ENCODE data around the gene NAALADL1.
A peak's percentile ranks its signal among the peaks of the same experiment; 100 is the strongest.

Gene NAALADL1

DNA sequence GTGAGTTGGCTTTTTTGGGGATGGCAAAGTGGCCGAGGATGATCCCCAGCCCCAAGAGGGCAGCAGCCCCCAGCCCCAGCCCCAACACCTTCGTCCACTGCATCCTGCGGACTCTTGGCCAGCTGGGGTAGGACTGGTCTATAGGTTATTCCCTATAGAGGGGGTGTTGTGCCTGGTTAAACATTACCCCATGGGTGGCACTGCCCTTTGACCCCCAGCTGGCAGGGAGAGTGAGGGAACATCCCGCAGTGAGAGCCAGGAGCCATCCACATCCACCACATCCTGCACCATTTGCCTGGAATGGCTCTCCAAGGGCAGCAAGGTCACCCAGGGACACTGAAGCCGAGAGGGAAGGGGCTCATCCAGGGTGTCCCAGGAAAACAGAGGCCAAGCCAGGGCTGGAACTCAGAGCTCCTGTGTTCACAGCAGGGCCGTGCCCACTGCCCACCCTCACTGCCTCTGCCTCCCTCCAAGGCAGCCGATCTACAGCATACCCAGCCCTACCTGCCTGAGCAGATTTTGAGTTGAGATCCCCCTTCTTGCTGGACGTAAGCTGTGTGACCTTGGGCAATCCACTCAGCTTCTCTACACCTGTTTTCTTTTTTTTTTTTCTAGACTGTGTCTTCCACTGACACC lies at the start of gene NAALADL1:
NAALADL1 (minus strand) TSS at position 135 of the 636 bp plus-strand sequence; CDS start at position 103, 32 bp downstream.
- DNase-seq (ENCODE audit: low spot score): no peak

GRCh38 chr11:65107751-65108468 lies 49.6 kb upstream of the NAALADL1 start:
- DNase-seq (ENCODE audit: low spot score): no peak

- no peak for DNase-seq (ENCODE audit: low spot score)
Measured at GRCh38 chr11:65107078-65107477, 48.7 kb upstream of the NAALADL1 start.

DNA sequence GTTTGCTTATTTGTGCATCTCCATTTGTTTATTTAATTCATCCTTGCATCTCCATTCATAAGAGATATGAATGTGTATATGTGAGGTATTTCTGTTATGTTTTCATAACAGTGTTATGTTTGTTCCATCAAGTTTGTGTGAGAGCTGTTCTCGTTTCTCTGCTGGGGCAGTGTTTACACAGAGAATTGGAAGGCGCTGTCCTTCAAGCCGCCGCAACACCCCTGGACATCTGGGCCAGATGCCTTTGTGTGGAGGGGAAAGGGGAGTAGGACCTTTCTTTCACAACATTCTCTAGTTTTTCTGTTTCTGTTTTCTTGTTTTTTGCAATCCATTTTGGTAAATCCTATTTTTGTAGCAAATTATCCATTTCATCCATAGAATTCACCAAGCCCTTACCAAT lies 46.3 kb upstream of the NAALADL1 start:
- no peak for DNase-seq (ENCODE audit: low spot score)

- DNase-seq (ENCODE audit: low spot score): no peak
Measured at GRCh38 chr11:65103476-65103875, 45.1 kb upstream of the NAALADL1 start.

DNA sequence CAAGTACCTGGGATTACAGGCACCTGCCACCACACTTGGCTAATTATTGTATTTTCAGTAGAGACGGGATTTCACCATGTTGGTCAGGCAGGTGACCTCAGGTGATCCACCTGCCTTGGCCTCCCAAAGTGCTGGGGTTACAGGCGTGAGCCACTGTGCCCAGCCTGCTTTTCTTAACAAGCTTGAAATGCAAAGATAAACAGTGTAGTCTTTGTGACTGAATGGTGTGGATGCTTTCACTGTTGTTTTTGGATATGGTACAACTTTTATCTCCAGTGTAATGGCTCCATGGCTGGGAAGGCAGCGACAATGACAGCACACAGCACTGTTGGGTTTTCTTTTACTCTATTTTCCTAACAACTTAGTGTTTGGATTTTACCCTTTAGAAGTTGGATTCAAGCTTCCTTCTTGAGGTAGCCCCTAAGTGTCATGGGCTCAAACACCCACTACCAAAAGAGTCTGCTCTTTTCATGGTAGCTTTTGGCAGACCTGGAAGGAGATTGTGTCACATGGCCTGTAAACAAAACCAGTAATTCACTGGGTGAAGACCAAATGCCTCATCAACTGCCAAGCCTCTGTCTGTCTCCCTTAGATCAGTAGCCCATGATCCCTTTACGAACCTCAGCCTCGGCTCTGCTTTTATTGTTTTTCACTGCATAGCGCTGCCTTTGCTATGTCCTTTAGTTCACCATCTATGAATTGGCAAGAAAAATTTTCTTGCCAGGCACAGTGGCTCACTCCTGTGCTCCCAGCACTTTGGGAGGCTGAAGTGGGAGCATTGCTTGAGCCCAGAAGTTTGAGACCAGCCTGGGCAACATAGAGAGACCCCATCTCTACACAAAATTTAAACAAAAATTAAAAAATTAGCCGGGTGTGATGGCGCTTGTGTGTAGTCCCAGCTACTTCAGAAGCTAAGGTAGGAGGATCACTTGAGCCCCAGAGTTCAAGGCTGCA lies 44.1 kb upstream of the NAALADL1 start:
- no peak for DNase-seq (ENCODE audit: low spot score)

DNA sequence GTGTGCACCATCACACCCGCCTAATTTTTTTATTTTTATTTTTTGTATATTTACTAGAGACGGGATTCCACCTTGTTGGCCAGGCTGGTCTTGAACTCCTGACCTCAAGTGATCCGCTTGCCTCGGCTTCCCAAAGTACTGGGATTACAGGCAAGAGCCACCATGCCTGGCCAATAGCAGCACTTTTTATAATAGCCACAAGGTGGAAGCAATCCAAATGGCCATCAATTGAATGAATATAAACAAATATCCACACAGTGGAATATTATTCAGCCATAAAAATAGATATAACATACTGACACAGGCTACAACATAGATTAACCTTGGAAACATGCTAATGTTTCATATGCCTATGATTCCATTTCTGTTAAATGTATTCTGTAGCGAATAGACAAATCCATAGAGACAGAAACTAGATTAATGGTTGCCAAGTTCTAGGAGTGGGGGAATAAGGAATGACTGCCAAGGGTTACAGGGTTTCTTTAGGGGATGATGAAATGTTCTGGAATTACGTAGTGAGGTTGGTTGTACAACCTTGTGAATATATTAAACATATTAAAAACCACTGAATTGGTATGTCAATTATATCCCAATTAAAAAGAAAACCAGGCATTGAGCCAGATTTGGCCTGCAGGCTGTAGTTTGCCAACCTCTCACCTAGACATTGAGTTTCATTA lies 42.5 kb upstream of the NAALADL1 start:
- DNase-seq (ENCODE audit: low spot score): no peak

DNA sequence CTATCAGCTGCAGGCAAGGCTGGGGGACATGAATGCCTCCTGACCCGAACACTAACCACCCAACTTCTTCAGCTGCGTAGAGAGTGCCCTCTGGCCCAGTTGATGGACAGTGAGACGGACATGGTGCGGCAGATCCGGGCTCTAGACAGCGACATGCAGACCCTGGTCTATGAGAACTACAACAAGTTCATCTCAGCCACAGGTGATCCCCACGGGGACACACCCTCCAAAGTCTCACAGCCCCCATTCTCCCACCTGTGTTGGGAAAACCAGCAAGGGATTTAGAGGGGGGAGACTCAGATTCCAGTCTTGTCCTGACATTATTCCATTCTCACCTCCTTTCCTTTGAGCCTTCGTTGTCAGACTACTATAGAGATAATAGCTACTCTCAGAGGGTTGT lies 38.6 kb upstream of the NAALADL1 start:
- no peak for DNase-seq (ENCODE audit: low spot score)

DNA sequence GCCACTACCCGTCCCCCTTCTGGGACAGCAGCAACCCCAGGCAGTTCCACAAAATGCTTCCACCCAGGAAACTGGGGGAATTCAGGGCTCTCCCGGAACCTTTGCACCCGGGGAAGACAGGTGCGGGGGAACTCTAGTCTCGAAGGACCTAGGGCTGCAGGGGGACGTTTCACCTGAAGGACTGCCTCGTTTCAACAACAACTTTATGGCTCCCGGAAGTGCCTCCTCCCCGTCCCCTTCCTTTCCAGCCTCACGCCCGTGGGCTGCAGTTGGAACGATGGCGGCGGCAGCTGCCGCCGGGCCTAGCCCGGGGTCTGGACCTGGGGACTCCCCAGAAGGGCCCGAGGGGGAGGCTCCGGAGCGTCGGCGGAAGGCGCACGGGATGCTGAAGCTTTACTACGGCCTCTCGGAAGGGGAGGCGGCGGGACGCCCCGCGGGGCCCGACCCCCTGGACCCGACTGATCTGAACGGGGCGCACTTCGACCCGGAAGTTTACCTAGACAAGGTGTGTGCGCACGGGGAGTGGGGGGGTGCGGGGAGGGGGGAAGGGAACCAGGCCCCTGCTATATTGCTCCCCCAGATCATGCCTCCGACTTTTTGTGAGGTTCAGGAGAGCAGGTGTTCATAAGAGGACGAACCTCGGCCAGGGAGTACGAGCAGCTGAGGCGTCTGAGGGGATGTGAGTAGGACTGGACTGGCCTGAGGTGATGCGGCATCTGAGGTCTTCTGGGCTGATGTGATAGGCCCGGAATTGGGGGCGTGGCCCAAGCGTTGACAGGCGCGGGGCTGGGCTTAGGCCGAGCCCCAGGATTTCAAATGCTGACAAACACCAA lies 37.8 kb upstream of the NAALADL1 start, which contains the start of gene VPS51:
VPS51 (plus strand) TSS at position 241 of the 833 bp plus-strand sequence; CDS start at position 278, 37 bp downstream.
- peak; percentile 89 for DNase-seq (ENCODE audit: low spot score)

DNA sequence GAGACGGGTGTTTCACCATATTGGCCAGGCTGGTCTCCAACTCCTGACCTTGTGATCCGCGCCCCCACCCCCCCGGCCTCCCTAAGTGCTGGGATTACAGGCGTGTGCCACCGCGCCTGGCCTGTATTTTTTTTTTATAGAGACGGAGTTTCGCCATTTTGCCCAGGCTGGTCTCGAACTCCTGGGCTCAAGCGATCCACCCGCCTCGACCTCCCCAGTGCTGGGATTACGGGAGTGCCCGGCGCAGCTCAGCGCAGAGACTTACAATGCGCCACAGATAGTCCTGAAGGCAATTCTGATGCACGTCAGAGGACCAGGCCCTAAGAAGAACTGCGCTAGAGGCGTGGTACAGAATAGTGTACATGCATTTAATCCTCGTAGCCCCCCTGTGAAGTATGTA lies 37.1 kb upstream of the NAALADL1 start:
- no peak for DNase-seq (ENCODE audit: low spot score)

GRCh38 chr11:65090628-65091027 lies 32.3 kb upstream of the NAALADL1 start:
- no peak for DNase-seq (ENCODE audit: low spot score)

DNA sequence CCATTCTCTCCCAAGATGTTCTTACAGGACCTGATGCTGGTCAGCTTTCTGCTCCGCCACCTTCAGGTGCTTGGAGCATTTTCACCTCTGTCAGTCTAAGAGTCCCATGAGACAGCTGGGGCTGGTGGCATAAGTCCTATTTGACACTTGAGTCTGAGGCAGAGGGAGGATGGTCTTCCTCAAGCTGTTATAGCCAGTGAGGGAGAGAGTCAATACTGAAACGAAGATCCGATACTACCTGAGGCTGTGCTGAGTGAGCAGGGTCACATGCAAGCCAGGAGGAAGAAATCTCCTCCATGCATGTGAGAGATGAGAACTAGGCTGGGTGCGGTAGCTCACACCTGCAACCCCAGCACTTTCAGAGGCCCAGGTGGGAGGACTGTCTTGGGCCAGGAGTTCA lies 31.3 kb upstream of the NAALADL1 start:
- no peak for DNase-seq (ENCODE audit: low spot score)

- DNase-seq (ENCODE audit: low spot score): no peak
Measured at GRCh38 chr11:65087827-65088226, 29.5 kb upstream of the NAALADL1 start.

DNA sequence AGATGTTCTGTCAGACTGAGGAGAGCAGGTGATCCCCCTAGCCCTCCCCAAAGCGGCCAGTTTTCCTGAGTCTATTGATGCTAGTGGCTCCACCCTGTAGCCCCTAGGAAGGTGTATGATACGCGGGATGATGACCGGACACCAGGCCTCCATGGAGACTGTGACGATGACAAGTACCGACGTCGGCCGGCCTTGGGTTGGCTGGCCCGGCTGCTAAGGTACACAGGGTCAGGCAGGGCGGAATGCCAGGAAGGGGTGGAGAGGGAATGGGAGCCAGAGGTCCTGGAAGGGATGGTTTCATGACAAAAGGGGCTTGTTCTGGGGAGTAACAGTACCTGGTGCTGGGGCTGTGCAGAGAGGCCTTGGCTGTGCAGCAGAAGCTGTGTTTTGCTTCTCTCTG lies 28.9 kb upstream of the NAALADL1 start:
- DNase-seq (ENCODE audit: low spot score): no peak

- DNase-seq (ENCODE audit: low spot score): no peak
Measured at GRCh38 chr11:65086809-65087208, 28.5 kb upstream of the NAALADL1 start.

DNA sequence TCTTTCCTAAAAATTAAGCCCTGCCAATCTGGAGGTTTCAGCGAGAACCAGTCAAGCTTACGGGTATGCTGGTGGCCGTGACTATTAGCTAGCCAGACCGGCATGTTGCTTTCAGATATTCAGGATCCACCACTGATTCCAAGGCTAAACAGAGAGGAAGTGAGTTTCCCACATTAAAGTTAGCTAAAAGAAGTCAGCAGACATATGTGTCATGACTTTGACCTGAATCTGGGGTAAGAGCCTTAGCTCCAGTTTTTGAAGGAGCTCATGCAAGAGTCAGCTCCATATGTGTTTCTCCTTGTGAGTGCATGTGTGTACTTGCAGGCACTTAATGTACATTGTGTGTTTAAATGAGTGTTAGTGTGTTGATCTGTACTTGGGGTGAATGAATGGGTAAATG lies 27.1 kb upstream of the NAALADL1 start:
- DNase-seq (ENCODE audit: low spot score): no peak

DNA sequence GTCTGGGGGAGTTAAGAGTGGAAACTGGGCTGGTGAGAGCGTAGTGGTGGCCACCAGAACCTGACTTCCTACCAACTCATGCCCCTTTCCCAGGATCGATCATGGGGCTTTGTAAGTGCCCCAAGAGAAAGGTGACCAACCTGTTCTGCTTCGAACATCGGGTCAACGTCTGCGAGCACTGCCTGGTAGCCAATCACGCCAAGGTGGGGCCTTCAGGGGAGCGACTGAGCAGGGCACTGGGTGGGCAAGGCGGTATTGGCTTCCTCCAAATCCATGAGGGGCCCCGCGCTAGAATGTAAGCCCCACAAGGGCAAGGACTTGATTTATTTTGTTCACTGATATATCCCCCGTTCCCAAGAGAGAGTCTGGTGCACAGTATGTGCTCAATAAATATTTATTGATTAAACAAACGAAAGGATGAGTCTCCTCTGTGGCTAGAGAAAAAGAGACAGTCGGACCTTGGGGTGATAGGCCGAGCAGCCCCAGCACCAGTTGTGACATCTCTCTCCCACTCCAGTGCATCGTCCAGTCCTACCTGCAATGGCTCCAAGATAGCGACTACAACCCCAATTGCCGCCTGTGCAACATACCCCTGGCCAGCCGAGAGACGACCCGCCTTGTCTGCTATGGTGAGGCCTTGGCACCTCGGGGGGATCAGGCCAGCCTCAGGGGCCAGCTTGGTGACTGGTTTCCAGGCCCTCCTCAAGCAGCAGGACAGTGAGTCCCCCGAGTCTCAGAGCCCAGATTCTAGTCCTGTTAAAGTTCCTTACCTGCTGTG lies 26.4 kb upstream of the NAALADL1 start:
- DNase-seq (ENCODE audit: low spot score): no peak

DNA sequence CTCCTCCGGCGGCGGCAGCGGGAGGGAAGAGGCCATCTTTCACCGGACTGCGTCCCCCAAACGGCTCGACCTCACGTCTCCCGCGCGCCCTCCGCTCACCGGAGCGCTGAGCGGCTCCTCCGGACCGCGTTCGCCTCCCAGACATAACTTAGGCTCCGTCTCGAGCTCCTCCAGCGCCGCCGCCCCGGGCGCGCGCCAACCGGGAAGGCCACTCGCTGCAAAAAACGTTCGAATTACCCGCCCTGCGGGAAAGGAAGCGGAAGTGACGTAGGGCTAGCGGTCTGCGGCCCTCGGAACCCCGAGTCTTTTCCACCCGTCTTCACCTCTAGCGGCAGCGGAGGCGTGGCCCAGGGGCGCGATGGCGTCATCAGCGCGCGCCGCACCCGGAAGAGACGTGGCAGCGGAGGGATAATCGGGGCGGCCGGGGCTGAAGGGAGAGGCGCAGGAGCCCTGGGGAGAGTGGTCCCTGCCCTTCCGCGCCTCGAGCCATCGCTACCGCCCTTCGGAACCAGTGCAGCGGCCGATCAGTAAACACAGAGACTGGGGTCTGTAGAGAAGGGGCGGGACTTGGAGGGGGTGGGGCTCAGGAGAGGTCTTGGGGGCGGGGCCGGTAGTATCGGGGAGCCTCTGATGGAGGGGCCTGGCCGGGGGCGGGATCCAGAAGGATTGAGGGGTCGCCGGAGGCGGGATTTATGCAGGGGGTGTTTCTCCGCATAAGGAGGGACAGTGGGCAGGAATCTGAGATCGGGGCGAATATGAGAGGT lies 25.7 kb upstream of the NAALADL1 start, which contains the start of the genes CDCA5 and ZFPL1:
CDCA5 (minus strand) TSS at position 207 of the 764 bp plus-strand sequence; CDS start at position 145, 62 bp downstream.
ZFPL1 (plus strand) TSS at position 389 of the 764 bp plus-strand sequence. CDS start 477 bp downstream, outside the sequence.
- DNase-seq (ENCODE audit: low spot score): peak; percentile 96

Data from CD4-positive, alpha-beta T cell treated with Interleukin-2 at 100 ng/mL for 4 hours (primary cell).